ENCODE results near the gene FAM89A.

- TF ChIP-seq CTCF (IDR thresholded peaks at IDR 0.05) (no peak), EZH2 (IDR thresholded peaks at IDR 0.05; ENCODE audit: borderline replicate concordance, insufficient read depth, low read depth, low read length, poor library complexity, severe bottlenecking) (no peak)
Observed at GRCh38 chr1:231000639-231001038, 39.4 kb downstream of the FAM89A start.

All from B cell (primary cell).